Astrocyte of the spinal cord (primary cell): ENCODE data around the gene PSTPIP2.

ENCODE experiments used
- DNase-seq: peaks from one replicate; pipeline ENCODE4 v3.0.0; 2011; ENCODE audit warnings: low read depth, low spot score
- H3K4me3 ChIP-seq: 2 replicates; pipeline ENCODE4 v1.5.1; 2011; ENCODE audit warnings: low read depth, mild to moderate bottlenecking, low read length, moderate library complexity
- CTCF ChIP-seq: IDR thresholded peaks from 2 replicates; pipeline ENCODE4 v1.5.1; 2012; ENCODE audit warnings: low read depth, mild to moderate bottlenecking, low read length, inconsistent platforms
- in situ Hi-C: cut with HindIII; loops from 2 replicates; pipeline ENCODE4 v1.10.0; 2017; ENCODE audit warnings: low sequenced_read_pairs

PSTPIP2 gene

DNA sequence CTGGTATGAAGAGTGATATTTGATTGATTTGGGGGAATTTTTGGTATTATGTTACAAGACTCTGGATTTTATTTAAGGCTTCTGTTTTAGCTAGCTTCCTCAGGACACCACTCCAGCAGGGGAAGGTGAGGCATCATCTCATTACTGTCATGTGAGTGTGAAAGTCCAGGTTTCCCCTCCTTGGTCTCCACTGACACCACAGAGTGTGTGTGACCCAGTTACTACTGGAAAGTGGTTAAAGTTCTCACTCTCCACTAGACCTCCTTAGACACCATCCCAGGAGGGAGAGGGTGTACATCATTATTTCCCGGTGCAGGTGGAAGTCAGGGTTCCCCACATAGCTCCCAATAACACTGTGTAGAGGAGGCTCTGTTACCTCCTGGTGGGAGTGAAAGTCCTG lies 69.1 kb downstream of the PSTPIP2 start:
- no peak for TF ChIP-seq CTCF
- no peak overlapping the region for H3K4me3 ChIP-seq
- DNase-seq: no peak
- in situ Hi-C loops: no loop called here

- H3K4me3 ChIP-seq: no peak overlapping the region
- no peak for DNase-seq
- TF ChIP-seq CTCF: no peak
- in situ Hi-C loops: no loop called here
Measured at GRCh38 chr18:46001892-46002291, 70.2 kb downstream of the PSTPIP2 start.

DNA sequence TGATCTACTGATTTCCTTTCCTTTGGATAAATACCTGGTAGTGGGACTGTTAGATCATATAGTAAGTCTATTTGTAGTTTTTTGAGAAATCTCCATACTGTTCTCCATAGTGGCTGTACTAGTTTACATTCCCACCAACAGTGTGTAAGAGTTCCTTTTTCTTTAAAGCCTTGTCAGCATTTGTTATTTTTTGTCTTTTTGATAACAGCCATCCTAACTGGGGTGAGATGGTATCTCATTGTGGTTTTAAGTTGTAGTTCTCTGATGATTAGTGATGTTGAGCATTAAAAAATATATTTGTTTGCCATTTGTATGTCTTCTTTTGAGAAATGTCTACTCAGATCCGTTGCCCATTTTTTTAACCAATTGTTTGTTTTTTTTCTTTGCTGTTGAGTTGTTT lies 71.0 kb downstream of the PSTPIP2 start:
- in situ Hi-C loops: no loop called here
- H3K4me3 ChIP-seq: no peak overlapping the region
- DNase-seq: no peak
- no peak for TF ChIP-seq CTCF

GRCh38 chr18:45999536-45999935 lies 72.5 kb downstream of the PSTPIP2 start:
- in situ Hi-C loops: no loop called here
- no peak for DNase-seq
- no peak for TF ChIP-seq CTCF
- no peak overlapping the region for H3K4me3 ChIP-seq

DNA sequence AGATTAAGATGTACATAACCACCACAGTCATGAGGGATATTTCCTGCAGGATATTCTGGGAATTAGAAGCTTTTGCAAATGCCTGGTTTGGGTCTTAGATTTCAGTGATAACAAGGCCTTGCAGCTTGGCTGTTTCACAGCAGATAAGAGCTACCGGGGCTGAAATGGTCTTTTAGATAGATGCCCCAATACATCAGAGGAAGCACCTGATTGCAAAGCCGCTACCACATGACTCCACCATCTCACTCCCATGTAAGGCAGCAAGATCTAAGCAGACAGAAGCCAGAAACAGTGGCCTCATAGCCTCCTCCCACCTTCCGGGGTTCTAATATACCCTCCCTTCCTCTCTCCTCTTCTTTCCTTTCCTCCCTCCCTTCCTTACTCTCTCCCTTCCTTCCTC lies 73.8 kb downstream of the PSTPIP2 start:
- H3K4me3 ChIP-seq: no peak overlapping the region
- no peak for TF ChIP-seq CTCF
- DNase-seq: no peak
- in situ Hi-C loops: no loop called here

GRCh38 chr18:45997700-45998151 lies 74.3 kb downstream of the PSTPIP2 start:
- in situ Hi-C loops: no loop called here
- H3K4me3 ChIP-seq: no peak overlapping the region
- no peak for TF ChIP-seq CTCF
- DNase-seq: no peak

DNA sequence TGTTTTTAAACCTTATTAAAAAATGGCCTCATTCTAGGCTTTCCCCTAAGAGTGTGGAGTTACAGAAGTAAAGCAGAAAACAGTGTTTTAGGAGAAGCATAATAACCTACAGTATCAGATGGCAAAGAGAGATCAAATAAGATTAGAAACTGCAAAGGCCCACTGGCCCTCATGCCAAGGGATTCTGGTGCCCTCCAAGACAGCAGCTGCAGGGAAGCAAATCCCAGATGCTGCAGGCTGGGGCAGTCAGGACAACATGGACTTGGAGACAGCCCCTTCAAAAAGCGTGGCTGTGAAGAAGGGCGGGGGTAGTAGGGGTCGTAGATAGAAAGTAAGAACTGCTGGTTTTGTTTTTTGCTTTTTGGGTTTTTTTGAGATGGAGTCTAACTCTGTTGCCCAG lies 76.6 kb downstream of the PSTPIP2 start:
- in situ Hi-C loops: no loop called here
- no peak for DNase-seq
- TF ChIP-seq CTCF: no peak
- H3K4me3 ChIP-seq: no peak overlapping the region
